KOPT-K1 (cell line): Measurements from ENCODE around the gene SURF1.

ENCODE experiments used
- H3K27ac ChIP-seq: fragments of 200-600 bp; sonication (generic); 2 replicates; pipeline ENCODE4 v1.5.1; 2016; ENCODE audit warnings: antibody characterized with exemption, mild to moderate bottlenecking, low read depth, low read length; ENCODE audit not compliant: poor library complexity, severe bottlenecking
- H3K36me3 ChIP-seq: fragments of 200-600 bp; sonication (generic); 2 replicates; pipeline ENCODE4 v1.5.1; 2017; ENCODE audit warnings: antibody characterized with exemption, mild to moderate bottlenecking, low read length, moderate library complexity; ENCODE audit not compliant: insufficient read depth
- H3K9me3 ChIP-seq: fragments of 200-600 bp; sonication (generic); 2 replicates; pipeline ENCODE4 v1.5.1; 2017; ENCODE audit warnings: antibody characterized with exemption, low read length, mild to moderate bottlenecking; ENCODE audit not compliant: insufficient read depth, poor library complexity, severe bottlenecking

SURF1 gene

DNA sequence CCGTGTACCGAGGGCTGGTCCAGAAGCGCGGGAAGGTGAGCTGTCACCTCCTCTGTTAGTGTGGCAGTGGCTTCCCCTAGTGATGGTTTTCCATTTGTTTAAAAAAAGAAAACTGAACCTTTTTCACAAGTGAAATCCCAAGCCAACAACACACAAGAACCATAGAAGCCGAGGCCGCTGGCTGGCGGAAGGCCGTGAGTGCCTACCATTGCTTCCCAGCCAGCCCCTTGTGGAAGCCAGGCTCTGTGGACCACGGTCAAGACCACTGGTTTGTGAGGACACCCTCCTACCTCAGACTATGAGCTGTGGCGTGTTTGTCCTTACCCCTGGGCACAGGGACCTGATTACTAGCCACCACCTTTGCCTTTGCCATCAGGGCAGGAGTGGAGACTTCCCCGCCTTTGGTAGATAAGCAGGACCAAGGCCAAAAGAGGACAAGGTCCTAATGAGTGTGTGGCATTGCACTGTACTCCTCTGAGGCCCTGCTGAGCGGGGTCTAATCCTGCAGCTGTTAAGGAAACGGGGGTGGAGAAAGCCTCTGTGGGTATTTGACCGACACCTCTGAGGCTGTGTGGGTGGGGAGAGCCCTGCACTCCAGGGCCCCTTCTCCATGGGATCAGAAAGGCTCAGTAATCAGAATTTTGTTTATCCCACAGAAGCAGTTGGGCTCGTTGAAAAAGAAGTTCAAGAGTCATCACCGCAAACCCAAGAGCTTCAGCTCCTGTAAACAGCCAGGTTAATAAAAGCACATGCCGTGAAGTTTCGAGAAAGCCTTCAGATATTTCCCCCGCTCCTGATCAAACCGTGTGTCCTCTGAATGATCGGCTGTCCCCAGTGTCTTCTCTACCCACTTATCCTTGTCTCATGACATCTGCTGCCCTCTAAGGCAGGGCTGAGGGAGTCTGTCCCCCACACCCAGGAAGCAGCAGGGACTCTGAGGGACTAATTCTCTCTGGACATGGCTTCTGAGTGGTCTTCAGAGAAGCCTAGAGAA, 4.4 kb upstream of the SURF1 start:
- no peaks in the 10 kb centered on the region for H3K9me3 ChIP-seq
- peaks cover 77% of the 10 kb centered on the region for H3K36me3 ChIP-seq
- no peak overlapping the region for H3K27ac ChIP-seq

DNA sequence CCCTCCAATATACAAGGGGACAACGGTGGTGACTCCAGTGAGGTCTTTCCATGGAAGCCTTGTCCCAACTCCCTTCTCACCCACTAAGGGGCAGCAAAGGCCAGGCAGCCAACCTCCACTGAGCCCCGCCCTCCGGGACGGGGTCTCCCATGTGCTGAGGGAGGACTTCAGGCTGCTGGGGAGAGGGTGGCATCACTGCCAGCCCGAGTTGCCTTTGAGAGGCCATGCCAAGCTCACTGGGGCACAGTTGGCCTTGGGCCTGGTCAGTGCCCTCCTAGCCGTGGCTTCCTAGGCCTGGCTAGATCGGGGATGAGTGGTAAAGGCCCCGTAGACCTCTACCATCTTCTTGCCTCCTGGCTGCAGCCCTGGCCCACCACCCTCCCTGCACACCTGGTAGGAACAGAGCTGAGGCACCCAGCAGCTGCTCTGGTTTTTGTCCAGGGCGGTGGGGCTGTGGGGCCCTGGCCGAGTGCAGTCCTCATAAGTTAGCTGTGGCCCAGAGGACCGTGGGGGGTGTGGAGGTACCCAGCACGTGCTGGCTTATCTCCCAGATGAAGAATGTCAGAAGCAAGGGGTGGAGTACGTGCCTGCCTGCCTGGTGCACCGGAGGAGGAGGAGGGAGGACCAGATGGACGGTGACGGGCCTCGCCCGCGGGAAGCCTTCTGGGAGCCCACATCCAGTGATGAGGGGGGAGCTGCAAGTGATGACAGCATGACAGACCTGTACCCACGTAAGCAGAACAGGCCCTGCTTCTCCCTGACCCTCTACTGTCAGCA, 3.3 kb upstream of the SURF1 start:
- Histone ChIP-seq H3K27ac (no peak overlapping the region), H3K9me3 (no peaks in the 10 kb centered on the region), H3K36me3 (peaks cover 66% of the 10 kb centered on the region)

DNA sequence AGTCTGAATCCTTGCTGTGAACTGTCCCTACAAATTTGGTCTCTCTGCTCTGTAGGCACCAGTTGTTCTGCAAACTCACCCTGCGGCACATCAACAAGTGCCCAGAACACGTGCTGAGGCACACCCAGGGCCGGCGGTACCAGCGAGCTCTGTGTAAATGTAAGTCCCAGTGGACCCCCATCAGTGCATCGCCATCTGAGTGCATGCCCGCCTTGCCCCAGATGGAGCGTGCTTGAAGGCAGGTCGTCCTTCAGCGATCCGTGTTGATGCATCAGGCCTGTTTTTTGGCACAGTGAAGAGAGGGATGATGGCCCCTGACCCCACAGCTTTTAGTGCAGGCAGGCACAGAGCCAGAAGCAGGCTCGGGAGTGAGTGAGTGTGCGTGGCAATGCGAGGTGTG, 1.4 kb upstream of the SURF1 start:
- no peaks in the 10 kb centered on the region for H3K9me3 ChIP-seq
- H3K27ac ChIP-seq: peak overlapping the region; percentile 69
- H3K36me3 ChIP-seq: peaks cover 64% of the 10 kb centered on the region

DNA sequence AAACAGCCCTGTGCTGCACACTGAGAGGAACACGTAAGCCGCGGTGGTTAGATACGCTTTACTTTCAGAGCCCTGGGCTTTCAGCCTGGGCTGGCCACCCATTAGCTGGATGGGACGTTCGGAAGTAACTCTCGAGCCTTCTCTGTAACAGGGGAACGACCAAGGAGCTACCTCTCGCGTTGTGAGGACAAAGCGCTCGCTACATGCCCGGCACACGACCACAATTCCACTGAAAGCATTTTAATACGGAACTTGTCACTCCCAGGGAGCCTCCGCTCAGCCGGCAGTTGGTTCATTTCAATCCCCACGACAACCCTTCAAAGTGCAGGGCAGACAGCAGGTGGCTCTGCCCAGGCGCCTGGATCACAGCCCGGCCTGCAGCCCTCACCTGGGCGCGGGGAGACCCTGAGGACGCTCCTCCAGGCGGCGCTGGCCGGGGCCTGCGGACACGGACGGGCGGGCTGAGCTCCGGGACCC, 368 bp downstream of the SURF1 start:
- Histone ChIP-seq H3K27ac (peak overlapping the region; percentile 69), H3K36me3 (peaks cover 64% of the 10 kb centered on the region), H3K9me3 (no peaks in the 10 kb centered on the region)

DNA sequence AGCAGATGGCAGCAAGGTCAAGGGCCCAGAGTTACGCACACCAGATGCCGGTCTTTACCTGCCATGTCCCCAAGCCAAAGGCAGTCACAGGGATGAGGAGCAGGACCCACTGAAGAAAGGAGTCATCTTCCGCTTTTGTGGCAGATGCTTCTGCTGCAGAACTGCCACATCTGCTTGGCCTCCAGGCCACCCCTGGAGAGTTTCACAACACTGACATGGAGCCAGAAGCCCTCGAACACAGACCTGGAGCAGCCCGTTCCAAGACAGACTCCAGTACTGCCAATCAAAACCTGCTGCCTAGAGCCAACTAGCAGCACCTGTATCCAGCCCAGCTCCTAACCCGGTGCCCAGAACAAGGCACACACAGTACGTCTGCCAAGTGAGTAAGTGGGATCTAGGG, 1.5 kb downstream of the SURF1 start:
- Histone ChIP-seq H3K27ac (no peak overlapping the region), H3K36me3 (peaks cover 64% of the 10 kb centered on the region), H3K9me3 (no peaks in the 10 kb centered on the region)

DNA sequence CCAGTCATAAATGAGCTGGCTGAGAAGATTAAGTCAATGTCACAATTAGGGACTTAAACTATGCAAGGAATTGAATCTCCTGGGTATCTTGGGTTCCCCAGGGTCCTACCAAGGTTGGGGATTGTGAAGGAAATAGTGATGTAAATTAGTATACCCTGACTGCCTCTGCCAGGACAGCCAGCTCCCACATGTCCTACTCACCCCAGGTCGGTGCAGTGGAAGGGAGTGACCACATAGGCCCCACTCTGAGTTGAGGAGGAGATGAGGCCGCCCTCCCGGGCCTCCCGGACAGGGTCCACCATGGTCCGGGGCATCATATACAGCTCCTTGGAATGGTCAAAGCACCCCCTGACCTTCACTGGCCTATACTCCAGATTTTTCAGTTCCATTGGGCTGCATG, 2.7 kb downstream of the SURF1 start:
- Histone ChIP-seq H3K27ac (no peak overlapping the region), H3K9me3 (no peaks in the 10 kb centered on the region), H3K36me3 (peaks cover 64% of the 10 kb centered on the region)

DNA sequence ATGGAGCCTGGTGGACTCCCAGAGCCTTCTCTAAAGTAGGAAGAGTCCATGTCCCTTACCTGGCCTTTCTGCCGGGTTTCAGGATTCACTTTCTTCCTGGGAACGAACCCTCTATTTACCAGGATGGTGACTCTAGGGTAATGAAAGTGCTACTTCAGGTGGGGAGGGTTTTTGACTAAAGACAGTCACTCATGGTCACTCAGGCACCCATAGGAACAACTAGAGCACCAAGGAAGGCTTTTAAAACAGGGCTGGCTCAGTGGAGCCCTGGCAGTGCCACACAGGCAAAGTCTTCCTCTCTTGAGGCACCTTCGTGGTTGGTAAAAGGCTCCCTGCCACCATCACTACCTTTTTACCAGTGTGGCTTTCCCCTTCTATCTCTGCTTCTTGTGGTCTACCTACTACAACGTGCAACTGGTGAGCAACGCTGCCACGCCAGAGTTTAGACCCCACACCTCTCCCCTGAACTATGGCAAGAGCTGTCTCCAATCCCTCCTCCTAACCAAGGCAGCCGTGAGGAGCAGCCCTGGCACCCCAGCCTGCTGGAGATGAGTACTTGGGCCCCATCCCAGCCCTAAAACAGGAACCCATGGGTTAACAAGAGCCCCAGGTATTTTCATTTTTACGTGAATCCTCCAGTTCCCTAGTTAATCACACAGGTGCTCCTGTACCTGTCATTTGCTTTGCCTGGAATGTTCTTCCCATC, 3.5 kb downstream of the SURF1 start:
- Histone ChIP-seq H3K36me3 (peaks cover 64% of the 10 kb centered on the region), H3K9me3 (no peaks in the 10 kb centered on the region), H3K27ac (no peak overlapping the region)

DNA sequence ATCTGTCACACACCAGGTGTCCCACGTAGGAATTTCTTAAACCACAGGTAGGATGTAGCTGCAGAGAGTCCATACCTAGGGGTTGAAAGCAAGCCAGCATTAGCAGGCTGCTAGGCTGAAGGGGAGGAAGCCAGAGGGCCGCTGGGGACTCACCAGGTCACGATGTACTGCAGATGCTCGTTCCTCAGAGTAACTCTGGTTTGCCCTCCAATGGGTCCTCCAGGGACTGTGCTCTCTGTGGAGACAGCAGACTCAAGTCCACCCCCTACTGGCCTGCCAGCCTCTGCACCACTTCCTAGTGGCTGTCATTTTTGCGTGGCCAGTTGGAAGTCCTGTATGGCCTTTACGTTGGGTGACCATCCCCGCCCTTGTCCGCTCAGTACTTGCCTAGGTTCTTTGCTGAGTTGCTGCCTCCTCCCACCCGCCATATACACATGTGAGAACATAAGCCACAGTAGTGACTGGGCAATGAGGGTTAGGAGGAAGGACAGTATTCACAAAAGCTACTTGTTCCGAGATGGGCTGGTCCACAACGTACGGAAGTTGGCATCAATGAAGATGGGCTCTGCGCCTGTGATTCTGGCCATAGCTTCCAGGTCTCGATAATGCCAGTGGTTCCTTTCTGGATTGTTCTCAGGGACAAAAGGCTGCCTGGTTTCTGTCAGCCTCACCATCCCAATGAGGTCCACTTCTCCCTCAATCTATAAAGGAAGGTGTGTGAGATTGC, 4.2 kb downstream of the SURF1 start:
- peaks cover 64% of the 10 kb centered on the region for H3K36me3 ChIP-seq
- H3K27ac ChIP-seq: no peak overlapping the region
- H3K9me3 ChIP-seq: no peaks in the 10 kb centered on the region

DNA sequence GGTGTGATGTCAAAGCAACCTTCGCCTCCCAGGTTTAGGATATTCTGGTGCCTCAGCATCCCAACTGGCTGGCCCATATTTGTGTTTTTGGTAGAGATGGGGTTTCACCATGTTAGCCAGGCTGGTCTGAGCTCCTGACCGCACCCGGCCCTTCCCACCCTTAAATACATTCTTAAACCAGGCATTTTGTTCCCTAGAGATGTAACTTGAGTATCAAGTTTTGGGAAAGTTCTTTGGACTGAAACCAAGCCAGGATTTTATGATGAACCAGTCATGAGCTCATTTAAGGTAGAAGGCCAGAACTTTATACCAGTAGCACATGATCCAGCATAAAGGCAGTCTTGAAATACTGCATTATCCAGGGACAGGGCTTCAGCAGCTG, 4.8 kb downstream of the SURF1 start:
- H3K9me3 ChIP-seq: no peaks in the 10 kb centered on the region
- no peak overlapping the region for H3K27ac ChIP-seq
- peaks cover 64% of the 10 kb centered on the region for H3K36me3 ChIP-seq

DNA sequence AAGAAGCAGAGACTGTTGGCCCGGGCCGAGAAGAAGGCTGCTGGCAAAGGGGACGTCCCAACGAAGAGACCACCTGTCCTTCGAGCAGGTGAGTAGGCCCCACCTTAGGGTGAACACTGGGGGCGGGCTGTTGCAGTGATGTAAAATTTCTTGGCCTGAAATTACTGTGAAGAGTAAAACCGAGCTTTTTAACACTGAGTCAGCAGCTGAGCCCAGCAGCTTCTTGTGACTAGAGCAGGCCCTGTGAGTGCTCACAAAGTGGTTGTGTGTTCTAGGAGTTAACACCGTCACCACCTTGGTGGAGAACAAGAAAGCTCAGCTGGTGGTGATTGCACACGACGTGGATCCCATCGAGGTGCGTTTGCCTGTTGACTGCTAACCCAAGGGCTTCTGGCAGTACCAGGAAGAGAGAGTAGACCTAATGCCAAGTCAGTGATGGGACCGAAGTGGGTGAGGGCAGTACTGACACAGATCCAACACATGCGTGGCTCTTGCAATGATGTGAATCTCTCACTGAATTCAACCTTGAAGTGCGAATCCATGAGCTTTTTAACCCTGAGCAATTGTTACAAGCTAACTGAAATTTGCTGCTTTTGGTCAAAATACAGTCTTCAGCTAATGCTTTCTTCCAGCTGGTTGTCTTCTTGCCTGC, 6.2 kb downstream of the SURF1 start:
- Histone ChIP-seq H3K27ac (peak overlapping the region; percentile 92), H3K36me3 (peaks cover 76% of the 10 kb centered on the region)

DNA sequence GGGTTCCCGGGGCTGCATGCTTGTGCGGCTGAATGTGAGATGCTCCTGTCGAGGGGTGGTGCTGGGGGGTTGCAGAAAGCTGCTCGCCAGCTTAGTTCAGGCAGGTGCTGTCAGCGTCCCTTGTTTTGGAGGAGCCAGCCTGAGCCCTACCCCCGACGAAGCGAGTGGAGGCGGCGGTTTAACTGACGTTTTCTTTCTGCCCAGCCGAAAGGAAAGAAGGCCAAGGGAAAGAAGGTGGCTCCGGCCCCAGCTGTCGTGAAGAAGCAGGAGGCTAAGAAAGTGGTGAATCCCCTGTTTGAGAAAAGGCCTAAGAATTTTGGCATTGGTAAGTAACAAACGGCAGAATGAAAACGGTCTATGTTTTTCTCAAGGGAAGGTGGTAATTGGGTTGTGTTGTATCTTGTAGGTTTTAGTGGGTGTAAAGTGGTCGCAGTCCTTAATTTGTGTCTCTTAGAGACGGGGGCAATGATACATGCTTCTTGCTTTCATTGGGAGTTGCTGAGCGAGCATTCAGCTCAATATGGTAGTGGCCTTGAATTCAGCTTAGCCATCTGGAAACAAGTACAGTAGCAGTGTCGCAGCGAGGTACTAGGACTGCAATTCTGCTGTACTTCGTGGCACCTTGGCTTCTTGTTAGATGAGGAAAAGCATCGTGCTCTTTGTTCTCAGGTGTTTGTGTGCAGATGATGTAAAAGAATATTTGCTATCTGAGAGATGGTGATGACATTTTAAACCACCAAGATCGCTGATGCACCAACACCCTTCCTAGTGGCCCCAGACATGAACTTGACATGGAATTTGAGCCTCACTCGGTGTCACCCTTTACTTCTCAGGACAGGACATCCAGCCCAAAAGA, 7.3 kb downstream of the SURF1 start:
- Histone ChIP-seq H3K27ac (peak overlapping the region; percentile 92), H3K9me3 (no peaks in the 10 kb centered on the region), H3K36me3 (peaks cover 82% of the 10 kb centered on the region)

More for the DNA sequence above, 6.2 kb downstream of the SURF1 start:
- no peaks in the 10 kb centered on the region for H3K9me3 ChIP-seq

DNA sequence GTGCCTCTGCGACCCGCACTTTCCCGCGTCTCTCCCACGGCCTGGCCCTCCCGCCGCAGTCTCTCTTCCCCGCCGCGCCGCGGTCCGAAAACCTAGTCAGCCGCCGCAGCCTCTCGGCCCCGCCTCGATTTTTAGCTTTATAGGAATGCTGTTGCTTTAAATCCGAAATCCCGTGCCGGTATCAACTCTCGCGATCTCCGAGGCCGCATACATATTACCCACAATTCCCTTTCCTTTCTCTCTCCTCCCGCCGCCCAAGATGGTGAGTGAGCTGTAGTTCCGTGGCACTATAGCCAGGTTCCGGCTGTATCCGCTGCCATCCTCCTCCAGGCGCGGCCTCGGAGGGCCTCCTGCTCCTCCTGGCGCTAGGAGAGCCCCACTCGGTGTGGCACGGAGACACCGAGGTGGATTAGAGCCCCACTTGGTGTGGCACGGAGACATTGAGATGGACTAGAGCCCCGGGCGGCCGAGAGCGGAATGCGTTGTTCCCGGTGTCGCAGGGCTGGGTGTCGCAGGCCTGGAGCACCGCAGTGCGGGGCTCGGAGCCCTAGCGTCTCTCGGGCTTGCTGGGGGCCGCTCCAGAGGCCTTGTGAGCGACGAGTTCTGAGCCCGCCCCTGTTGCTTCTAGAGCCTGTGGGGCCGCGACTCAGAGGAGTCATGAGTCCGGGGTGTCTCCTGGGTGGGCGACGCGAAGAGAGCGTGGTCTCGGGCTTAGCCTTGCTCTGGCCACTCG, 8.1 kb downstream of the SURF1 start, which contains the start of the genes MED22 and RPL7A:
TSS of gene MED22 (minus strand) at position 147 of the 733 bp plus-strand sequence. CDS start 1,469 bp downstream, outside the sequence.
TSS of gene RPL7A (plus strand) at position 234 of the 733 bp plus-strand sequence. CDS start at position 260, 26 bp downstream.
- peaks cover 82% of the 10 kb centered on the region for H3K36me3 ChIP-seq
- peak within 1 kb of the TSS; percentile 92 for H3K27ac ChIP-seq
- H3K9me3 ChIP-seq: no peaks in the 10 kb centered on the region
